Adrenal gland (tissue), 5 donors: ENCODE results near the gene CHEK2.

Source experiments
- POLR2A ChIP-seq, 2 donors: fragments of 450-650 bp; IDR thresholded peaks; one replicate each; pipeline ENCODE4 v1.6.1; 2017; ENCODE audit warnings: antibody characterized with exemption in 2 of 2, mild to moderate bottlenecking in 2 of 2, moderate library complexity in 1 of 2
- TF ChIP-seq, protein P1 (sequence below), 6 experiments: fragments of 450-650 bp in 4 of 6; fragments of 200-600 bp in 2 of 6; sonication (generic) in 1 of 6; IDR thresholded peaks; 1 replicate in 5 of 6; 2 replicates in 1 of 6; pipeline versions ENCODE4 v1.5.1 to v1.8.0; 2016 to 2021; ENCODE audit warnings: antibody characterized with exemption in 6 of 6, mild to moderate bottlenecking in 2 of 6, moderate library complexity in 1 of 6
- donor health status: DM: no; HTN: no; CAD: no.

DNA sequence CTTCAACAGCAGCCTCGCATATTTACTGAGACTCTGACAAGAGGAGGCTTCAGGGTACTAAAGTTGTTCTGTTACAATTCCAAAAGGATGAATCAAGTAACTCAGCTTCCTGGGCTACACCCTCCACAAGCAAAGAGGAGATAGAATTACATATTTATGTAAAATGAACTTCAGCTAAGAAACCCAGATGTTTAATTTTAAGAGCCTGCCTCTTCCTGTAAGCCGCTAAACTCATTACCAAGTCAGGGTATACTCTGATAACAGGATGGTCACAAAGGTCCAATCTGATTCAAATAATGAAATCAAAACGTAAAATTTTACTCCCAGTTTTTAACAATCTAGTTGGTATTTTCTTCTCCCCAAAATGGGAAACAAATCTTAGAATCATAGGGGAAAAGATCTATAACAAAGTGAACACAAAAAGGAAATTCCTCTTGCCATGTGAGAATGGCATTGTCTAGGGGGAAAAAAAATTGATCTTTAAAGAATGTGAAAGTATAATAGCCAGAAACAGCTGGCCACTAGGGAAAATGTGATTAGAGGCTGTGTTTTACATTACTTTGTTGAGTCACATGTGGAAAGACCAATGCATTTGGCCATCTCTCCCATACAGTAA, 30.9 kb downstream of the CHEK2 start:
- TF ChIP-seq, protein P1, sequence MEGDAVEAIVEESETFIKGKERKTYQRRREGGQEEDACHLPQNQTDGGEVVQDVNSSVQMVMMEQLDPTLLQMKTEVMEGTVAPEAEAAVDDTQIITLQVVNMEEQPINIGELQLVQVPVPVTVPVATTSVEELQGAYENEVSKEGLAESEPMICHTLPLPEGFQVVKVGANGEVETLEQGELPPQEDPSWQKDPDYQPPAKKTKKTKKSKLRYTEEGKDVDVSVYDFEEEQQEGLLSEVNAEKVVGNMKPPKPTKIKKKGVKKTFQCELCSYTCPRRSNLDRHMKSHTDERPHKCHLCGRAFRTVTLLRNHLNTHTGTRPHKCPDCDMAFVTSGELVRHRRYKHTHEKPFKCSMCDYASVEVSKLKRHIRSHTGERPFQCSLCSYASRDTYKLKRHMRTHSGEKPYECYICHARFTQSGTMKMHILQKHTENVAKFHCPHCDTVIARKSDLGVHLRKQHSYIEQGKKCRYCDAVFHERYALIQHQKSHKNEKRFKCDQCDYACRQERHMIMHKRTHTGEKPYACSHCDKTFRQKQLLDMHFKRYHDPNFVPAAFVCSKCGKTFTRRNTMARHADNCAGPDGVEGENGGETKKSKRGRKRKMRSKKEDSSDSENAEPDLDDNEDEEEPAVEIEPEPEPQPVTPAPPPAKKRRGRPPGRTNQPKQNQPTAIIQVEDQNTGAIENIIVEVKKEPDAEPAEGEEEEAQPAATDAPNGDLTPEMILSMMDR (IDR thresholded peaks at IDR 0.05): no peak
- no peak for TF ChIP-seq POLR2A (IDR thresholded peaks at IDR 0.05)
